Activated T-cell treated with anti-CD3 and anti-CD28 coated beads, Interleukin-2, amount 50 U/mL, for 48 hours (primary cell): ENCODE results near the gene PIM1.
"Not testable (repeated sequence)": the region's sequence is repeated elsewhere in the genome, so short reads cannot be mapped to it uniquely, and the experiment has no call there.

Experiments
- DNase-seq, 2 experiments: peaks; one replicate each; pipeline ENCODE4 v3.0.0-alpha.2; 2020

Gene PIM1

GRCh38 chr6:37169496-37170272 is at the start of gene PIM1:
Gene PIM1, plus strand, starts transcription at chr6:37170152. Its CDS starts 424 bp downstream, at chr6:37170576.
- peak; percentile 100 for DNase-seq

- no peak for DNase-seq
These were observed 48.4 kb upstream of the PIM1 start for GRCh38 chr6:37121556-37121955.

- DNase-seq: no peak
These were observed 47.1 kb upstream of the PIM1 start for GRCh38 chr6:37122861-37123260.

GRCh38 chr6:37123957-37124729 is 45.8 kb upstream of the PIM1 start:
- no peak for DNase-seq

- no peak for DNase-seq
These were observed 44.0 kb upstream of the PIM1 start for GRCh38 chr6:37125774-37126492.

- no peak for DNase-seq
These were observed 43.4 kb upstream of the PIM1 start for GRCh38 chr6:37126493-37126958.

- no peak for DNase-seq
These were observed 42.9 kb upstream of the PIM1 start for GRCh38 chr6:37126961-37127616.

- no peak for DNase-seq
These were observed 41.7 kb upstream of the PIM1 start for GRCh38 chr6:37127961-37128862.

GRCh38 chr6:37128863-37129443 is 41.0 kb upstream of the PIM1 start:
- DNase-seq: not testable (repeated sequence)

- no peak for DNase-seq
These were observed 40.4 kb upstream of the PIM1 start for GRCh38 chr6:37129566-37129965.

- no peak for DNase-seq
These were observed 39.2 kb upstream of the PIM1 start for GRCh38 chr6:37130704-37131103.

GRCh38 chr6:37131104-37131959 is 38.6 kb upstream of the PIM1 start:
- no peak for DNase-seq

GRCh38 chr6:37131960-37132253 is 38.0 kb upstream of the PIM1 start:
- DNase-seq: no peak

GRCh38 chr6:37134036-37134395 is 35.9 kb upstream of the PIM1 start:
- no peak for DNase-seq

- no peak for DNase-seq
These were observed 35.4 kb upstream of the PIM1 start for GRCh38 chr6:37134396-37135191.

- no peak for DNase-seq
These were observed 33.9 kb upstream of the PIM1 start for GRCh38 chr6:37135835-37136694.

GRCh38 chr6:37136821-37137200 is 33.1 kb upstream of the PIM1 start:
- no peak for DNase-seq

GRCh38 chr6:37137201-37138090 is 32.5 kb upstream of the PIM1 start:
- DNase-seq: peak; percentile 60 to 67
